GM19455 (cell line): Measurements from ENCODE around the gene SIGLEC11.

Experiments
- ATAC-seq: cut with Tn5 transposase; IDR thresholded peaks from one replicate; pipeline ENCODE4 v1.9.1; 2021; ENCODE audit not compliant: unreplicated experiment

SIGLEC11 gene

GRCh38 chr19:49907745-49908446 lies 53.1 kb downstream of the SIGLEC11 start:
- ATAC-seq, result no peak

- no peak for ATAC-seq
Observed at GRCh38 chr19:49906879-49907564, 54.0 kb downstream of the SIGLEC11 start.

- ATAC-seq, result no peak
Observed at GRCh38 chr19:49904136-49904535, 56.8 kb downstream of the SIGLEC11 start.
